Head of caudate nucleus (tissue), 42 donors: ENCODE measurements around the gene AFF1.

Experiments
- DNase-seq, 42 donors: peaks; one replicate each; pipeline versions ENCODE4 v3.0.0 to v3.0.0-alpha.2; 2020 to 2021; ENCODE audit warnings: mixed read lengths in 7 of 42
- intact Hi-C: fragments of 100-400 bp; cut with DNase I; formaldehyde crosslinking; loops from one replicate; pipeline ENCODE4 v1.15.0; 2022

Gene AFF1

DNA sequence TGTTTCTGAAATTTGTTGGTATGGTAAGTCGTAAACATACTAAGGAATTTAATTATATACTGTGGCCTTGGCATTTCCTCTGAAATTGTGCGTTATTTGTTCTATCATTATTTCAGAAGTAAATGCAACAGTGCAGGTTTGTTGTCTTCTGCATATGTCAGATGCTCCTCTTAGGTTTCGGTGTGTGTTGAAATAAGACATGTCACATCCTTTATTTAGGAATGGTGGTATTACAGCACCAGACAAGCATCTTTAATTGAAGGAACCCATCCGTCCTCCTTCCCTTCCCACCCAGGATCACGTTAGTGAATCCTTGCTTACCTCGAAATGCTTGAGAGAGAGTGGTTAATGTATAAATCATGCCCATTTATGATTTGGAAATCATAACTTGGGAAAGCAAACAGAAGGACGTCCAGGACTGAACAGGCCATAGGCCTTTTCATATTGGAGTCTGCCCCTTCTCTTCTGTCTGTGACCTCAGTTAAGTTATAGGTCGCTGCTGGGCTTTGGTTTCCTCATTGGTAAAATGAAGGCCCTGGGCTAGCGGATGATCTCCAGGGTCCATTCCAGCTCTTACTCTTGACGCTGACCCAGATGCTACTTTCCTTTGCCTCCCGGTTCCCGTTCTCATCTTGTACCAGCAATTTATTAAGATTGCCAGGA lies 151.5 kb downstream of the AFF1 start:
- intact Hi-C loops: no loop called here
- DNase-seq: no peak

DNA sequence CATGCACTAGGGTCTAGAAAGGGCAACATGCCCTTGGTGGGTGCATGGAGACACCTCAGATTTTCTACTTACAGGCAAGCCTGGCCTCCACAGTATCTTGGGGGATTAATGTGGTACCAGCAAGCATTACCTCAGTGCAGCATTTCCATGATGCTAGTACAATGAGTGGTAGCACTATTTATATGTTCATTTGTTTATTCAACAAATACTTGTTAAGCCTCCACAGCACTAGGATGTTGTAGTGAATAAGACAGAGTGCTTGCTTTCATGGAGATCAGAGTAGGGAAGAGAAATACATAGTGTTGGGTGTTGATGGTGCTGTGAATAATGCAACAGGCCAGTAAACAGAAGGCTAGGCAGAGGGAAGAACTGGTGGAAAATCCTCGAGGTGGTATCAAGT lies 152.2 kb downstream of the AFF1 start:
- no peak for DNase-seq
- intact Hi-C loops: no loop called here

GRCh38 chr4:87087420-87087819 lies 152.6 kb downstream of the AFF1 start:
- intact Hi-C loops: no loop called here
- no peak for DNase-seq

DNA sequence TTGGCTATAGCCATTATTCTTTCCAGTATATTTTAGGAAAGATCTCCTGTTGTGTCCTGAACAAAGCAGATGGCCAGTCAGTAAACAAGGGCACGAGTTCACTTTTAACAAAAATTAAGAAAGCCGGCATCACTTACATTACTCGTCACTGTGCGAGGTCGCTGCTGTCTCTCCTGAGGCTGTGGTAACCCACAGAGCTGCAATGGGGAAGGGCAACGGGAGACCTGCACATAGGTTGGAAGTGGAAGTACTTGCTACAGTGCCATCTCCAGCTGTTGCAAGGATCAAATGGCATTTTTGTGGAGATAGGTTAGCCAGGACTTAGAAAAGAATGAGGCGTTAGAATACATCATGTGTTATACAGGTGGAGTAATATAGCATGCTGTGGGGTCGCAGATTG lies 153.4 kb downstream of the AFF1 start:
- intact Hi-C loops: no loop called here
- no peak for DNase-seq

GRCh38 chr4:87089368-87089767 lies 154.6 kb downstream of the AFF1 start:
- no peak for DNase-seq
- intact Hi-C loops: no loop called here

DNA sequence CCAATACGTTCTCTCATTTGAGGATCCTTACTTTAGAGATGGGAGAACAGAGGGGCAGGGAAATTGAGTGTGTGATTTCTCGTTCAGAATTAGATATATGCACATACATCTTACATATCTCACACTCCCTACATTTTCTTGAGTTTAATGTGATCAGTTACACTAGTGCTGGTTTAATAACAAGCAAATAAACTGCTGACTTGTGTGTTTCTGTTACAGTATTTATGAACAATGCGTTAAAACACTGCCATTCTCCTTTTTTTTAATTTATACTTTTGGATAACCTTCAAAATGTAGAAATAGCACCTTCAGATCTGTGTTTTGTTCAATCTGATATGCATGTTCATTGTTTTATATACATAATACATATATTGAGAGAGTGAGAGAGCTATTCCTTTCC lies 155.5 kb downstream of the AFF1 start:
- intact Hi-C loops: loop anchor here (5.0 kb wide), 2 partner anchors 83 to 158 kb away; no protein-coding TSS in a partner anchor
- DNase-seq: no peak

GRCh38 chr4:87092389-87093141 lies 157.8 kb downstream of the AFF1 start:
- intact Hi-C loops: loop anchor here (5.0 kb wide), 2 partner anchors 85 to 160 kb away; no protein-coding TSS in a partner anchor
- peak in 36 of 42 donors; percentile 25 to 83 (median 54) for DNase-seq

GRCh38 chr4:87093443-87094123 lies 158.8 kb downstream of the AFF1 start:
- intact Hi-C loops: loop anchor here (5.0 kb wide), 2 partner anchors 86 to 161 kb away; no protein-coding TSS in a partner anchor
- peak in 30 of 42 donors; percentile 25 to 82 (median 52) for DNase-seq

- intact Hi-C loops: no loop called here
- DNase-seq: no peak
Observed at GRCh38 chr4:87097075-87097474, 162.3 kb downstream of the AFF1 start.

DNA sequence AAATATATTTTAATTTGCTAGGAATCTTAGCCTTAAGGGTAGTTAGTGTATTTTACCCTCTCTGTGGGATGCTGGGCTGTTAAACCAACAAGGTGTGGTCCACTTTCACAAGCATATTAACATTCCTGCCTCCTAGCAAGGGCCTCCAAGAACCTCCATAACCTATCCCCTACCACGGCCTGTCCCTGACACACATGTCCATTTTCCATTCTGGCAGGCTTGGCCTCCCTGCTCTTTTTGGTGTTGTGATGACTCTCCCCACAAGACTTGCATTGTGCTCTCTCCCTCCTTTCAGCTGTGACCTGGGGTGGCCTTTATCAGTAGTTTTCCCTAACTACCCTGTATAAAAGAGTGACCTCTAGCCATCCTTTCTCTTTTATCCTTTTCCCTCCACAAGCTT lies 165.4 kb downstream of the AFF1 start:
- intact Hi-C loops: no loop called here
- no peak for DNase-seq

DNA sequence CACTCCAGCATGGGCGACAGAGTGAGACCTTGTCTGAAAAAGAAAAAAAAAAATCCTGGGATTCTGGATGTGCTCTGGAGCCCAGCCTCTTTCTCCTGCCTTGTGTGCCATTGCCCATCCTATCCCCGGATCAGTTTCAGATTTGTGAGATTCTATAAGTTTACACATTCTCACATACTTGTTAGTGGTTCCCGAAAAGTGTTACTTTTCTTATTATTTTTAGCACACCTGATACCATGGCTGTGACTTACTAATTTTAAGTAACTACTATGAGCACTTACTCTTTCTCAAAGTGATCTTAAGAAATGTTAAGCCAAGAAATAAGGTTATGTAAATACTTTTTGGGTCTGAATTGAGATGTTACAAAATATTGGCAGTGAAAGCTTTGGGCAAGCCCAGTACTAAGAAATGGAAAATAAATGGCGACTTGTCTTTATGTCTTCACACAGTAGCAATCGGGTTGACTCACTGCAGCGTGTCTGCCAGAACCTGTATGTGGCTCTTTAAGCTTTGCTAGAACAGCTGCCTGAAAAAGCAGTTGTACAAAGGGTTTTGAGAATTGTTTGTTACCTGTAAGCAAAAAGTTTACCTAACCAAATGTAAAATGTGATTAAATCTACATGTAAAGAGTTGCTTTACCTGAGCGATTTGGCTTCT lies 166.9 kb downstream of the AFF1 start:
- intact Hi-C loops: no loop called here

GRCh38 chr4:87103086-87103485 lies 168.3 kb downstream of the AFF1 start:
- no peak for DNase-seq
- intact Hi-C loops: no loop called here

More for the DNA sequence above, 166.9 kb downstream of the AFF1 start:
- DNase-seq: no peak

DNA sequence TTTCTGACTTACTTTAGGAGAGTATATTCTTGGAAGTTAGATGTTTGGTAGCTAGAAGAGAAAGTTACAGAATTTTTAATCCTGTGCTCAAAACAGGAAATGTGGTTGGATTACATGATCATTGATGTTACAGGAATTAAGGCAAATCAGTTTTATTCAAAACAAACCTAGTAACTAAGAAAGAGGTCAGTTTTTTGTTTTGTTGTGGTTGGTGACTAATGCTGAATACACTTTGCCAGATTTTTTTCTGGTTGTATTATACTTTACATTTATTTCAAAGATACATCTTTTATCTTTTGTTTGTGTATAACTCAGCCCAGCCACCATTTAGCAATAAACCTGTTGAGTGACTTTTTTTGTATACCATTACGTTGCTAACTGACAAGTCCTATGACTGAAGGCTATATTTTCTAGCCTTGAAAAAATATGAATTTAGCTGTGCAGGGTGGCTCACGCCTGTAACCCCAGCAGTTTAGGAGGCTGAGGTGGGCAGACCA lies 168.9 kb downstream of the AFF1 start:
- no peak for DNase-seq
- intact Hi-C loops: no loop called here

DNA sequence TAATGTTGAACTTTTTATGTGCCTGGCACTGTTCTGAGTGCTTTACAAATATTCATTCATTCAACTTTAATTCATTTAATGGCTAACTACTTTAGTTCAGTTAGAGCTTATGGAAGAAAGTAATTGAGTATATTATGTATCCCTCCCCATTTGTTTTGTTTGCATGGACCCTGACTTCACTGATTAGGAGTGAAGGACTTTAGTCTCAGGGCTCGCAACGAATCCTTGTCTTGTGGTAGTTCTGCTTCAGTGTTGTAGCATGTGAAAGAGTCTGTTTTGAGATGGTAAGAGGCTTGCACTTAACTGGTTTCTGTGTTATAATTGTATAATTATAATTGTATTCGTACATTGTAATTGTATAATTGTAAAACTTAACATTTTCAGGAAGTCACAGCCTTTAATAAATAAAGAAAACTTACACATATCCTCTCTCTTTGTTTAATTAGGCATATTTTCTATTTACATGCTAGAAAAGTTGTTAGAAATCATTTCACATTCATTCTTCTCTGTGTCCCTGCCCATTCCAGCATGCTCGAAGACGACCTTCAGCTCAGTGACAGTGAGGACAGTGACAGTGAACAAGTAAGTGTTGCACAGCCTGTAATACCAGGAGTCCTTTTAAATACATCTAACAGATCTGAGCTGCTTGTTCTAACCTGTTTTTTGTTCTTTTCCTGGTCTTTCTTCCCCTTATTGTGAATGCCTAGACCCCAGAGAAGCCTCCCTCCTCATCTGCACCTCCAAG lies 170.5 kb downstream of the AFF1 start:
- intact Hi-C loops: no loop called here

GRCh38 chr4:87108142-87108546 lies 173.3 kb downstream of the AFF1 start:
- intact Hi-C loops: no loop called here
- peak in 16 of 42 donors; percentile 8 to 77 (median 40) for DNase-seq

More for the DNA sequence above, 170.5 kb downstream of the AFF1 start:
- DNase-seq: no peak

DNA sequence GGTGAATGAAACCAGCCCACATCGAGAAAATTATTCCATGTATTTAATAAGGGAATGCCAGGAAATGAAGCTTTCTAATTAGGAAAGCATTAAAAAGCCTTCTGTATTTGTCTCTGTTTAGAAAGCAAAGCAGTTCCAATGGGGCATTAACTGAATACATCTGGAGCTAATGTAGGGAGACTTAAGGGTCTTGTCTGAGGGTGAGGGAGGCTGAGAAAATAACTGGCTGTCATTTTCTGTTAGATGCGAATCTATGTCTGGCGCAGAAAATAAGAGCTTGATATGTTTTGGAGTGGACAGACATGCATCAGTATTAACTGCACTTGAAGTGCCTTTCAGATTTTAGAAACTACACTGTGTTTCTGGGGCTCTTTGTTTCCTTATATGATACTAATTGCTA lies 174.3 kb downstream of the AFF1 start:
- intact Hi-C loops: no loop called here
- no peak for DNase-seq

DNA sequence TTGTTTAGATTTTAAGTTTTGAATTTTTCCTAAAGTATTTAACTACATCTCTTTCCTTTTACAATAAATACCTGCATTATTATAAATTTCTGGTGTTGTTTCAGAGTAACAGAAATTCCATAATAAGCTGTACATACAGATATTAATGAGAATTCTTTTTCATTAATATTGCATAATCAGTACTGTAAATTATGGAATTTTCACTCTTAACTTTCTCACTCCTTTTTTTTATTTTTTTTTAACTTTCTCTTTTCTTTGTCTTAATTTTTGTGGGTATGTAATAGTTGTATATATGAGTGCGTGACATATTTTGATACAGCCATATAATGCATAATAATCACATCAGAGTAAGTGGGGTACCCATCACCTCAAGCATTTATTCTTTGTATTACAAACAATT lies 175.1 kb downstream of the AFF1 start:
- intact Hi-C loops: no loop called here
- no peak for DNase-seq

DNA sequence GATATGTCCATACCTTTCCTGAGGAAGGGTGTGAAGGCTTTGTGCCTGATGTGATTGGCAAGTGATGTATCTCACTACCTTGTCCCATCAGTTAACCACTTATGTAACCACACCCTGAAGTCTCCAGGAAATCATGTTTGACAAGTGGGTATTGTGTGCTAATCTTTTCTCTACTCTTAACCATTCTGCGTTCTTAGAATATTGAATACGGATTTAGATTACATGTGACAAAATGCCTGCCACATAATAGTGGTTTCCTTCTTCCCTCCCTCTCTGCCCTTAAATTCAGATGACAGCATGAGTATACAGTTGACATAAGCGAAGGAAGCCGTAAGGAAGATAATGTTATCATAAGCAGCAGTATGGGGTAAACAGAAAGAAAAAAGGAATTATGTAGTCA lies 177.3 kb downstream of the AFF1 start:
- no peak for DNase-seq
- intact Hi-C loops: no loop called here
